ENCODE measurements around the gene CLDN10.
"Not testable (repeated sequence)": the region's sequence is repeated elsewhere in the genome, so short reads cannot be mapped to it uniquely, and the experiment has no call there.

CLDN10 gene, protein sequence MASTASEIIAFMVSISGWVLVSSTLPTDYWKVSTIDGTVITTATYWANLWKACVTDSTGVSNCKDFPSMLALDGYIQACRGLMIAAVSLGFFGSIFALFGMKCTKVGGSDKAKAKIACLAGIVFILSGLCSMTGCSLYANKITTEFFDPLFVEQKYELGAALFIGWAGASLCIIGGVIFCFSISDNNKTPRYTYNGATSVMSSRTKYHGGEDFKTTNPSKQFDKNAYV

DNA sequence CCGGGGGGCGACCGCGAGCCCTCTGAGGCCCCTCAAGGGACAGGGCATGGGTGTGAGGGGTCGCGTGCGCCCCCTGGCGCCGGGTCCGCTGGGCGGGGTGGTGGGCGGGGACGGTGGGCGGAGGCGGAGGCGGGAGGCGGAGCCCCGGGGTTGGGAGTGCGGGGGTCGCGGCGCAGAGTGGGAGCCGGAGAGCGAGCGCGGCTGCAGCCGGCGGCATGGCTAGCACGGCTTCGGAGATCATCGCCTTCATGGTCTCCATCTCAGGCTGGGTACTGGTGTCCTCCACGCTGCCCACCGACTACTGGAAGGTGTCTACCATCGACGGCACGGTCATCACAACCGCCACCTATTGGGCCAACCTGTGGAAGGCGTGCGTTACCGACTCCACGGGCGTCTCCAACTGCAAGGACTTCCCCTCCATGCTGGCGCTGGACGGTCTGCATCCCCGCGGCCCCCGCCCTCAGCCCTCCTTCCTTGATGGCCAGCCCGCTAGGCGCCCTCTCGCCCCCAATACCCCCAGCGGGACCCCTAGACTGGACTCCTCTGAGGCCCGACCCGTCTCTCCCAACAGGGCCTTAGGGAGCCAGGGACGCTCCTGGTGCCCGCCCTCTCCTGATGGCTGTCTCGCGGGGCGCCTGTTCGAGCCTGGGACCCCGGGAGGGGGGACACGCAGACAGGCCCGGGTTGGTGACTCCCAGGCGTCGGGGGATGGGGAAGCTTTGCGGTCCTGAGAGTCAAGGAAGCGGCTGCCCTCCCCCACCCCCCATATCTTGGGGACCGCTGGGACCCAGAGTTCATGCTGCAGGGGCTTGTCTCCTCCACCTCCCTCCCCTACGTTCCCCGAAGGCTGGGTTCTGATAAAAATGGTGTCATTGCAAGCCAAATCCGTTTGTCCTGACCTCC lies at the start of gene CLDN10:
CLDN10 (plus strand) TSS at position 182 of the 903 bp plus-strand sequence; CDS start at position 216, 34 bp downstream.
- no peak for DNase-seq

DNA sequence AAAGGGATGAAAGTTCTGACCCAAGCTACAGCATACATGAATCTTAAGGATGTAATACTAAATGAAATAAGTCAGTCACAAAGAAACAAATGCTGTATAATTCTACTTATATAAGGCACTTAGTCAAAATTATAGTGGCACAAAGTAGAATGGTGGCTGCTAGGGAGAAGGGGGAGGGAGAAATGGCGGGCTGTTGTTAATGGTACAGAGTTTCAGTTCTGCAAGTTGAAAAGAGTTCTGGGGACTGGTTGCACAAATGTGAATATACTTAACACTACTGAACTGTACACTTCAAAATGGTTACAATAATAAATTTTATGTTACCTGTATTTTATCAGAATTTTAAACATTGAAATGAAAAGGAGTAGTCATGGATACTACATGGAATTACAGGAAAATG lies 48.9 kb upstream of the CLDN10 start:
- DNase-seq: no peak

DNA sequence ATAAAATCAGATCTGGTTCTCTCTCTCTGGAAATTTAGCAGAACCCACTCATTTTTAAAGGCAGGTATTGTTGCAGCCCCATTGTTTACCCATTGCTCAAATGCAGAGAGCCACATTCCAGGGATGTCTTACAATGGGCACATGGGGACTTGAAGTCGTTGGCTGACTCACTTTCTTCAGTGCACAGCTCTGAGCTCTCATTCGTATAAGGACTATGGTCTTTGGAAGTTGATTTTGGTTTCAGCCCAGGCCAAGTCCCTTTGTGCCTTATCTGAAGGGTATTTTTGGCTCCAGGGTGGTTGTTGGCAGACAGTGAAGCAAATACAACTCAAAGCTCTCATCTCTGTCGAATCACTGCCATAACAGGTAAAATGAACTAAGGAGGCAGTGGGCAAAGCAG lies 47.3 kb upstream of the CLDN10 start:
- no peak for DNase-seq

DNA sequence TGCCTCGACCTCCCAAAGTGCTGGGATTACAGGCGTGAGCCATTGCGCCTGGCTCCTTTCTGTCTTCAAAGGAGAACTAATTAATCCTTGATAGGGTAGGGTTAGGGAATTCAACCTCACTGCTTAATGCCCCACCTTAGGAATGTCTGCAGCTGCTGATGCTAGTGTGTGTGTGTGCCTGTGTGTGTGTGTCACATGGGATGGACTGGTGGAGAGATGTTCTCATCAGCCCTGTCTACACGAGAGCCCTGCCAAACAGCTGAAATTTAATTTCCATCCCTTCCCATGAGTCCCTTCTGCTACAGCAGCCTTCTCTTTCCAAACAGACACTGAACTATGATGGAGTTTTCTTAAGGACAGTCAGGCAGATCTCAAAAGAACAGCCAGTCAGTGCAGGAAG lies 46.5 kb upstream of the CLDN10 start:
- DNase-seq: no peak

DNA sequence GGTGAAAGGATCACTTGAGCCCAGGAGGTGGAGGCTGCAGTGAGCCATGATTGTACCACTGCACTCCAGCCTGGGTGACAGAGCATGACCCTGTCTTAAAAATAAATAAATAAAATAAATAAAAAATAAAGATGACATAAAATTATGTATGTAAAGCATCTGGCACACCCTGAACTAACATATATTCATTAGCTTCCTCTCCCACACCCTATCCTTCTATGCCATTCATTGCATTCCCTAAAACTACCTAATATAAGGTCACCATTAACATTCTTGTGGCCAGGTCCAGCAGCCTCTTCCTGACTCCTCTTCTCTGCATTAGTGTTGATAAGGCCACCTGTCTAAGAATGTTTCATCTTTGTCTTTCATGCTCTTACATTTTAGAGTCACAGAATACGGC lies 44.5 kb upstream of the CLDN10 start:
- DNase-seq: no peak

DNA sequence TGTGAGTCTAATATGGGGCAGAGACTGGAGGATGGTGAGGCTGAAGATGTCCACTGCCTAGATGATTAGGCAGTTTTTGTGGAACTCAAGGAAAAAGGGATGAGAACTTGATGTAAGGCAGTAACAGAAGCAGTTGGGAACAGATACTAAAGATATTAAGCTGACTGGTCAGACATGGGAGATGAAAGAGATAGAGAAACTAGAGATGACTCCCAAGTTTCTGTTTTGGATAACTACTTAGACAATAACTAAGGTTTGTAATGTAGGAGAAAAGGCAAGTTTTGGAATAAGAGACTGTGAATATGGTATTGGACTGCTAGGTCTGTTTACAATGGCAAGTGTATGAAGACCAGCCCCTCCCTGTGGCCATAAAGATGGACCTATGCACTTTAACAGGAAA lies 43.5 kb upstream of the CLDN10 start:
- DNase-seq: no peak

DNA sequence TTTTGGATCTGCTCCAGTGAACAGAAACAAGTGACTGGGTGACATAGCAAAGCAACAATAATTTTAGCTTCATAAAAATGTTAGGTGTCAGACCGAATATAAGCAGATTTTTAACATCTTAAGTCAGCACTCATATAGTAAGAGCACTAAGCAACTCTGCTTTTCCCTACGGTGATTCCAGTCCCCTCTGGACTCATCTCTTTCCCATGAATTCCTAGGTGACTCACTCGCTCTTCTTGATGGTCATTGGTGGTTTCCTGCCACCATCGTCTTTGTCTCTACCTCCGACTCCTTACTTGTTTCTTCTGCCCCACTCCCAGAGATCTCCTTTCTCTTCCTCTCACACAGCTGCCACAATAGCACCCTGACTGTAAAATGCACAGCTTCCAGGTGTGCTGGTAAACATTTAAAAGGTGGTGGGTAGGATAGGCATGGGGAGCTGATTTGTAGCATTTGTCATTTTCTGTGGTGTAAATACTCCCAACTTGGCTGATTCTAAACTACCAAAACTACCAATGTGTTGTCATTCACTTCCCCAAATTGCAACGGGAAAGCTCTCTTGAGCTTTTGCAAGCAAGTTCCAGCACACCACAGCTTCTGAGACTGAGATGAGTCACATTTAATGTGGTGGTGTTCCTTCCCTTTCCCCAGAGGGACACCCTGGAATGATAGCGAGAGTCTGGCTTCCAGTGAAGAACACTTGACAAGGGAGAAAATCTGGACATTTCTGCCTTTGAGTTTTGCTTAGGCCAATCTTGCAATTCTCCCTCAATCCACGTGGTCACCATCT lies 42.8 kb upstream of the CLDN10 start:
- no peak for DNase-seq

DNA sequence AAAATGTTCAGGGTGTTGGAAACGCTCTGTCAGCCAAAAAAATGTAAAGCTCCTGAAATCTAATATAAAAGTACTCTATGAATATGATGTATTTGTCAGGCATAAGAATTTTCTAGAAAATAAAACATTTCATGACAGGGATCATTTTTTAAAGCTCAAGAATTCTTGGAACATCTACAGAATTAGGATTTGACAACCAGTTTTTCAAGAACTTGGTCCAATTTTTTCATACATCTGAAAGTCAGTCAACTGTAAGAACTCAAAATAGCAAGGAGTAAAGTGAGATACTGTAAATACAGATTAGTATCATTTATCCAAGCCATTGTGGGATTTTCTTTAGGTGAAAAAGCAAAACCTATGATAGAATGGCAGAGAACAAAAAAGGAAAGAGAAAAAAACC lies 41.6 kb upstream of the CLDN10 start:
- no peak for DNase-seq

DNA sequence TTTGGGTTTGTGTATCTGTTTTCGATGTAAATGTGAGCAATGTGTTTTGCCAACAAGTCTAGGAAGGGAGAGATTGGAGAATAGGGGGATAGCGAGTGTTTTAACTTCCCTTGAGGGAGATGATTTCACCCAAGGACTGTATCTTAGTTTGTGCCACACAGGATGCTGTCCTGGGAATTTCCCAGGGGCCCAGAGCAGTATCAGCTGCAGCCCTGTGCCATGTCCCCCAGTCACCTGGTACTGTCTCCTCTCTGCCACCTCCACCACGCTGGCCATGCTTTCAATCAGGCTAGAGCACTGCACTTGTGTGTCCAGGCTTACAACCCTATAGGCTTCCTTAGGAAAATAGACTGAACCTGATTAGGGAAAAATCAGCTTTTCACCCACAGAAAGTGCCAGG lies 40.1 kb upstream of the CLDN10 start:
- DNase-seq: no peak

DNA sequence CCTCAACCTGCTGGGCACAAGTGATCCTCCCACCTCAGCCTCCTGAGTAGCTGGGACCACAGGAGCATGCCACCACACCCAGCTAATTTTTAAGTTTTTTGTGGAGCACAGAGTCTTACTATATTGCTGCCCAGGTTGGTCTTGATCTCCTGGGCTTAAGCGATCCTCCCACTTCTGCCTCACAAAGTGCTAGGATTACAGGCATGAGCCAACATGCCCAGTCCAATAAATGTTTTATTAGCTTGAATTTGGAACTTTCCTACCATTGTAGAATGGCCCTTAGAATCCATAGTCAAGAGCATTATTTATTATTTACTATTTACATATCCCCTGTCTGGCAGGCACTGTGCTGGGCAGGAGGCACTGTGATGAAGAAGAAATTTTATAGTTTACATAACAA lies 39.6 kb upstream of the CLDN10 start:
- DNase-seq: no peak

DNA sequence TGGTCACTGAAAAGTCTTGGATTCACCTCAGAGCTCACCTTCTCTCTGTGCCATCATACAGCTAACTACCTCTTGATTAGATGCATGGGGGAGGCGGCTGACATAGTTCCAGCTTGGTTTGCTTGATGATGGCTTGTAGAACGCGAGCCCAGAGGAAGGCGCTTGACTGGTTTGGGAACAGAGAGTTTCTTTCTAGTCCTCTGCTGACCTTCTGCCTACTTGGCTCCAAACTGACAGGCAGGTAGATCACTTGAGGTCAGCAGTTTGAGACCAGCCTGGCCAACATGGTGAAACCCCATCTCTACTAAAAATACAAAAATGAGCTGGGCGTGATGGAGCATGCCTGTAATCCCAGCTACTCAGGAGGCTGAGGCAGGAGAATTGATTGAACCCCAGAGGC lies 36.9 kb upstream of the CLDN10 start:
- not testable (repeated sequence) for DNase-seq

DNA sequence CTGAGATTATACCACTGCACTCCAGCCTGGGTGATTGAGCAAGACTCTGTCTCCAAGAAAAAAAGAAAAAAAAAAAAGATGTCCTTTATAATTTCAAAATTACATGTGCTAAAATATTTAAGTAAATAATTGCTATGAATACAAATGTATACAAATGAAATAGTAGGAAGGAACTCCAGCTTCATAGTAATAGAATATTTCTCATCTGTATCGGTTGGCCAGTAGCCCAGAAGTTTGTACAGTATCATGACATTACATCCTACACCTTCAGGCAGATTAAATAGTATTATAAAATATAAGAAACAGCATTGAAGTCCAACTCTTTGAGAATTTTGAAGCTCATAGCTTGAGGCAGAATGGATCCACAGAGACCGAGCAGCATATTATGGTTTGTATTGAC lies 36.5 kb upstream of the CLDN10 start:
- DNase-seq: no peak

DNA sequence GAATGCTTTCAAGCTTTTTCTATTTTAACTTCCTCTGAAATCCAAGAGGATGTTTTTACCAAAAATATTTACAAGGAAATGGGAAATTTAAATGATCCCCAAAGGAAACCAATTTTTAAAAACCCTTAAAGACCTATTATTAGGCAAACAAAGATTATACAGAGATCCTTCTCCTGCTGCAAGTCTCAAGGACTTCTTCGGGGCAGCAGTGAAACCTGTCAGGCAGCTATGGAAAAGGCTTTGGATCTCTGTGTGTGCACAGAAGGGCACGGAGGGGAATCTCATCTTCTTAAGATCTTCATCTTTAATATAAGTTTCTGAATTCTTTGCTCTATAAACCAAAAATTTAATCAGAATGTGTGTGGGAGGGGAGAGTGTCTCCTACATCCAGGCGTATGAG lies 36.0 kb upstream of the CLDN10 start:
- no peak for DNase-seq

DNA sequence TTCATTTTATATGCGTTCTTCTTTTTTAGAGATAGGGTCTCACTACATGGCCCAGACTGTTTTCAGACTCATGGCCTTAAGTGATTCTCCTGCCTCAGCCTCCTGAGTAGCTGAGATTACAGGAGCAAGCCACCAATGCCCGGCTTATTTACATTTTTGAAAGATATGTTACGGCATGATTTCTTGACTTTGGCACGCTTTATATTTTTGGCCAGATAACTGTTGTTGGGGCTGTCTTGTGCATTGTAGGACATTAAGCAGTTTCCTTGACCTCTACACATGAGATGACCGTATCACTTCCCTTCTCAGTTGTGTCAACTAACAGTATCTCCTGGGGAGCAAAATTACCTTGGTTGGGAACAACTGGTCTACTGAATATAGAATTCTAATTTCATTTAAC lies 28.9 kb upstream of the CLDN10 start:
- no peak for DNase-seq

DNA sequence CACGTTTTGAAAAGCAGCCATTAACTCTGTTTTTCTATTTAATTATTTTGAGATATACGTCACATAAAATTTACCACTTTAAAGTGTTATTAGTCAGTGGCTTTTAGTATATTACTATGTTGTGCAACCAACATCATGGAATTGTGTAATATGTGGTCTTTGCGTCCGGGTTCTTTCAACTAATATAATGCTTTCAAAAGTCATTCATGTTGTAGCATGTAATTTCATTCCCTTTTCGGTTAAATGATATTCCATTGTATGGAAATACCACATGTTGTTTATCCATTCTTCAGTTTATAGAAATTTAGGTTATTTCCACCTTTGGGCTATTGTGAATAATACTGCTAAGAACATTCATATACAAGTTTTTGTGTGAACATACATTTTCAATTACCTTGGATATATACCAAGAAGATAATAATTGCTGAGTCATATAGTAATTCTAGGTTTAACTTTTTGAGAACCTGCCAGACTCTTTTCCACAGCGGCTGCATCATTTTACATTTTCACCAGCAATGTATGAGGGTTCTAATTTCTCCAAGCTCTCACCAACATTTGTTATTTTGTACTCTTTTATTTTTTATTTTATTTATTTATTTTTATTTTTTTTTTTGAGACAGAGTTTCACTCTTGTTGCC lies 28.1 kb upstream of the CLDN10 start:
- DNase-seq: no peak

DNA sequence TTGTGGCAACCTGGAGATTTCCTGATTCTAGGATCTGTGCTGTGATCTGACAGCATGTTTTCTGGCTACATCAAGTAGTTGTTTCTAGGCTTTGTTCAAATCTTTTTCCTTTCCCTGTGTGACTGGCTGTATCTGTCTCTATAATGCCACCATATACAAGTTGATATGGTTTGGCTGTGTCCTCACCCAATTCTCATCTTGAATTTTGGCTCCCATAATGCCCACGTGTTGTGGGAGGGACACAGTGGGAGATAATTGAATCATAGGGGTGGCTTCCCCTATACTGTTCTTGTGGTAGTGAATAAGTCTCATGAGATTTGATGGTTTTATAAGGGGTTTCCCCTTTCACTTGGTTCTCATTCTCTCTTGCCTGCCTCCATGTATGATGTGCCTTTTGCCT lies 24.6 kb upstream of the CLDN10 start:
- DNase-seq: no peak

DNA sequence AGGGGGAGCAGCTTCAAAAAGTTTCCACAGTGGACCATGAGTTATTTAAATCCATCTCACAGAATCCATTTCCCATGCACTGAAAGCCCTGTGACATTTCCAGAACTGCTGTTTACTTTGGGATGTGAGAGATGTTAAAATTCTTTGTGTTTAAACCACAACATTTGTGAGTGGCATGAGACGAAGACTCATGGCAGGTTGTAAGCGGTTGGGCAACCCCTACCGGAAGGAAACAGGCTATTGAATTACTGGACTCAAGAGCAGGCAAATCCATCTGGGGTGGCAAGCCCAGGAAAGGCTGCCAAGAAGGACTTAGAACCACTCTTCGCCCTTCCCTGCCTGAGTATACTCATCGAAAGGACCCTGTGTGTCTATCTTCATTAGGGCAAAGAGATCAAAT lies 22.3 kb upstream of the CLDN10 start:
- no peak for DNase-seq

DNA sequence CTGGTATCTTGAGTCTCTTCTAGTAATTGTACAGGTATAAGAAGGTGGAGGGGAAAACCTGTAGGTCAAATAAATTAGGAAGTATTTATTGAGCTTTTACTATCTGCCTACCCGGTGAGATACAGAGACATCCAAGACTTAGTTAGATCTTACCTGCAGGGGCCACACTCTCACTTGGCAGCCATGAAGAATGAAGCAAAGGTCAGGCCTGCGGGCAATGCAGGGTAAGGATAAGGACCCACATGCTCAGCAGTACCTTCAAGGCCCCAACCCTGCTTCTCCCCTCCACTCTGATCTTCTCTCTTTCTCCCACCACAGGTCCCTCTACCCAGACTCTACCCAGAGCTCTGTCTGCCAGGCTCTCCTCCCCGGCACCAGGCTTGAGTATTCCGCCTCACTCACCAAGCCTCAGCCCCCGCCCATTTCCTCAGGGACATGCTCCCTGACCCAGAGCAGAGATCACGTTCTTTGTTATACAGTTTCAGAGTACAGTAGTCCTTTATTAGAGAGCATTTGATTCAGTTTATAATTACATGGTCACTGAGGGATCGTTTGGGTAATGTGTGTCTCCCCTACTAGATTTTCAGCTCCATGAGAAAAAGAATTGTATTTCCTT lies 18.9 kb upstream of the CLDN10 start:
- DNase-seq: no peak

DNA sequence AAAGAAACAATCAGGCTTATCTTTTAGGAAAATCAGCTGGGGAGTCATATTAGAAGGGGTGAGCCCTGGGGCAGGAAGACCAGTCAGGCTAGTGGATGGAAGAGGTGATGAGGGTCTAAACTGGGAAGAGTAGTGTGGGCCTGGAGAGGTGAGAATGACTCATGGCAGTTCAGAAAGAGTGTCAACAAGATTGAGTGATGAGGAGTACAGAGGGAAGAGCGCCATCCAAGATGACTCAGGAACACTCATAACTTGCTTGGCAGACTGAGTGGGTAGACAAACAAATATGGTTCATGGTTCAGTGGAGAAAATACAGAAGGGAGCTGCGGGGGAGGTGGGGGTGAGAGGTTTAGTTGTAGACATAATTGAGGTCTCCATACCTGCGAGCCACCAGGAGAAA lies 17.3 kb upstream of the CLDN10 start:
- no peak for DNase-seq

DNA sequence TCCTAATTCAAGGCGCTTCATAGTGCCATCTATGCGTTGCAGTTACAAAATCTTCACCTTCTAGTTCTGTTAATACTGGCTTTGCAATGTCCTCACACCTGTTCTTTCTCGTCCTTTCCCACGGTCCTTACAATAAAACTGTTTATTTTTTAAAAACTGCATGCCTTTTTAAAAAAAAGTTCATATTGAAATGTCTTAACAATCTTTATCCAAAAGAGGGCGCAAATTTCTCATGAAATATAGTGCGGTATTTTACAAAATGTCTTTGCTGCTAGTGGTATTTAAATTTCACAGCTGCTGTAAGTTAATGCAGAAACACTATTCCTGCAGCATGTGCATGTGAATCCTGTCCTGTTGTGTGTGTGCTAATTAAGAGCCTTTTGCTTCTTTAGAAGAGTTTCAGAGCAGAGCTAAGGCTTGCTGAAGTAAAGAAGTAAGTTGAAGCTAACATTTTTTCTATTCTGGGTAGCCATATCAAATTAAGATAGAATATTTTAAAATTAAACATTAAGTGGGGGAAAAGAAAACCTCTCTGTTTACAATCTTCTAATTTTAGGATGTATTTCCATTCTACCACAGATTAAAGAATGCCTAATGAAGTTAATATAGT lies 15.8 kb upstream of the CLDN10 start:
- no peak for DNase-seq

DNA sequence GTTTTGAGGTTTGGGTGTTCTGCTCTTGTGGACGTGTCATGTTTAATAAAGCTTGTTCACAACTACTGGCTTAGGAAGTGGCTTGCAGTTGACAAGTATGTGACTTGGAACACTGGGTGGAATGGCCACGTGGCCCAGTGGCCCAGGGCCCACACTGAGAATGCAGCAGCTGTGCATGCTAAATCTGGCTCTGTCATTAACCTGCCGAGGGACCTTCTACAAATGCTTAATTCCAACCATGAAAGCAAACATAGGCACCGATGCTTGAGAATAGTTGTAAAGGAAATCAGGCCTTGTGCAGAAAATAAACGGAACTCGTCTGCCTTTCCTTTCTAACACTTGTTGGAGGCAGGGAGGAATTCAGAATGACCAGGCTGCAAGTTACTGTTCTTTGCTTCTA lies 11.6 kb upstream of the CLDN10 start:
- no peak for DNase-seq

DNA sequence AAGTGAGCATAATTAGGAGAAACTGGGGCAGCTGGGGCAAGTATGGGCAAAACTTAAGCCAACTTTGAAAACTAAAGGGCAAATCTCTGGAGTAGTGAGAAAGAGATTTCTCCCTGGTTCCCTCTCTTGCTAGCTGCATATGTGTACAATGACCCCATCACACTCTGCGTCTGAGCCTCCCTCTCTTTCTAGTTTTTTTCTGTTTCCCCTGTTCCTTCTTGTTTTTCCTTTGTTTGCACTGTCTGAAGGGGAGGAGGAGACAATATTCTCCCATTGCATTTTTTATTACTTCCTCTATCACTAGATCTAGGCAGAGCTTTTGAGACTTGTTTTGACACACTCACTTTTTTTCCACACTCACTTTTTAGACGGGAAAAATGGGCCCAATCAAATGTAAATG lies 11.2 kb upstream of the CLDN10 start:
- no peak for DNase-seq
